DMS79 (cell line): Measurements from ENCODE around the gene PPP3CB.

Source experiments
- DNase-seq: peaks from one replicate; lab custom pipeline; 2025; lab: John Stamatoyannopoulos, UW

PPP3CB gene

DNA sequence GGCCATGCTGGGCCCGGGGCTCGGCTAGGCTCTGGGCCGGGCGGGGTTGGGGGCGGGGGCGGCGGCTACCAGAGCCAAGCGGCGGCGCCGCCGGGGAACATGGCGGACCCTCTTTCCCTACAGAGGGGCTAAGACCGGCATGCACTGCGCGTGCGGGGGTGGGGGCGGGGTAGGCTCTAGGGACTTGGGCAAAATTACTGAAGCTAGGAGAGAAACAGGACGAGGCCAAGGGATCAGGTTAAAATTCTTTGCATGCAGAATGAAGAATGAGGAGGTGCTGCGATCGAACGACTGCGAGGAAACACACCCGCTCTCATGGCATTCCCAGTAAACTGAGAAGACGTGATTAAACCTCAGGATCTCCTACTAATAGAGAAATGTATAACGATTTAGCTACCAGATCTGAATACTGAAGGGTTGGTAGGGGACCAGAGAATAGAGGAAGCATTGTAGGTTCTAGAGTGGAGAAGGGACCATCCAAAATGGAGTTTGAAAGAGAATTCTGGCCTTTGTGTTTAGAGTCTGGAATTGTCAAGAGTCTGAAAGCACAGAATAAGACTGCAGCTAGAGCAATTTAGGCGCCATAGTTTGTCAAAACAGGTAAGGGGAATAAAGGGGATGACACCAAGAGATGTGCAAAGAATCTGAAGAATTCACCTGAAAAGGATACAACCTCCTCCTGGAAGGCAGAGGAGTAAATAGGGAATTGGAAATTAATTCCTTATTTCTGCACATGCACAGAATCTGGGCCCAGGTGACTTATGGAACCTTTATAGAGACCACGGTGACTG is at the start of gene PPP3CB:
PPP3CB (minus strand) TSS at position 141 of the 791 bp plus-strand sequence; CDS start at position 6, 135 bp downstream.
- DNase-seq = peak; percentile 79

DNA sequence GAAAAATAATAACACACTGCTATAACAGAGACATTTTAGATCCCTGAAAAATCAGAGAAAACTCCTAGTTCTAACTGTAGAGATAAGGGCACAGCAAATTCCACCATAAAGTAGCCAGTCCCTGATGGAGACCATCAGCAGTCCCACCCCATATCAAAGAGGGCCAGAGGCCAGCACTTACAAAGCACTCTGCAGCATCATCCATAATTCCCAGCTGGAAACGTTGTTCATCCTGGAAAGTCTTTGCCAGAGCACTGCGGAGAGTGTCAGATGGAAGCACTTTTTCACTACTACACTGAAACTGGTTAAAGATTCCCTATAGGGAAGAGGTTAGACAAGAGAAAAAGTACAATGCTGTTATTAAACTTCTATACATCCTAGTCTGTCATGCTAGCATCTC is 49.5 kb upstream of the PPP3CB start:
- no peak for DNase-seq

DNA sequence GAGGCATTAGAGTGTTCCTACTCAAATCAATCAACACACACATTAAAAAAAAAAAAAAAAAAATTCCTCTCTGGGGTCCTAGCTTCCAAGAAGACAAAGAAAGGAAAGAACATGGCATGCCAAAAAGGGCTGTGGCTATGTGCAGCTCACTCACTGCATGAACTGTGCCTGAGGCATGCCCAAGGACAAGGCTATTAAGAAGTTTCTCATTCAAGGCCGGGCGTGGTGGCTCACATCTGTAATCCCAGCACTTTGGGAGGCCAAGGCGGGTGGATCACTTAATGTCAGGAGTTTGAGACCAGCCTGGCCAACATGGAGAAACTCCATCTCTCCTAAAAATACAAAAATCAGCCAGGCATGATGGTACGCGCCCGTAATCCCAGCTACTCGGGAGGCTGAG is 41.9 kb upstream of the PPP3CB start:
- no peak for DNase-seq

DNA sequence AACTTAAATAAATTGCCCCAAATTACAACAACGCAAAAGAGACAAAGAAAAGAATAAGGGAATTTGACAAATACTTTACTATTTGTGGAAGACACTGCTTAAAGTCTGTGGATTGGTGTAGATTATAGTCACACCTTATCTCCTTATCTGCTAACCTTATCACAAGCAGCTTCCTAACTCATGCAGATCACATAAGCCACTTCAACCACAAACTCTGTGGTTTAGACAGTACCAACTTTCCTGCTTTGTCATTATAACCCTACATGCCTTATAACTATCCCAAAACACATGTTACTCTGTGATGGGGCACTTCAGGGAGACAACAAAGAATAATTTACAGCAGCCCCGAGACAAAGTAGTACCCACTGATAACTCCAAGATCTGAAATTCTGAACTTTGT is 41.5 kb upstream of the PPP3CB start:
- no peak for DNase-seq

DNA sequence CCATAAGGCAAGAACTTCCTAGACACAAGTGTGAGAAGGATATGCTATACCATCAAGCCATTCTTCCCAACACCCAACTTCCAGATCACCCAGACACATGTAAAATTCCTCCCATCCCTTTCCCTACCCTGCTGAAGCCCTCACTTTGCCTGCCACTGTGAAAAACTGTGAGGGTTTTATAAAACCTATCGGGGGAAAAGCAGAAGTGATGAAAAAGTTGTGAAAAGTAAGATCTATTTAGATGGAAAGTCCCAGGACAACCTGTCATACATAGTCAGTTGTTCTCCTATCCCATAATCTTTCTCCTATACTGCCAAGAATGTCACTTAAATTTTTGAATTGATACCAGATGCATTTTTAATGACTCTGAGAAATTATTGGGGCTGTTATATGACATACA is 39.0 kb upstream of the PPP3CB start:
- no peak for DNase-seq

DNA sequence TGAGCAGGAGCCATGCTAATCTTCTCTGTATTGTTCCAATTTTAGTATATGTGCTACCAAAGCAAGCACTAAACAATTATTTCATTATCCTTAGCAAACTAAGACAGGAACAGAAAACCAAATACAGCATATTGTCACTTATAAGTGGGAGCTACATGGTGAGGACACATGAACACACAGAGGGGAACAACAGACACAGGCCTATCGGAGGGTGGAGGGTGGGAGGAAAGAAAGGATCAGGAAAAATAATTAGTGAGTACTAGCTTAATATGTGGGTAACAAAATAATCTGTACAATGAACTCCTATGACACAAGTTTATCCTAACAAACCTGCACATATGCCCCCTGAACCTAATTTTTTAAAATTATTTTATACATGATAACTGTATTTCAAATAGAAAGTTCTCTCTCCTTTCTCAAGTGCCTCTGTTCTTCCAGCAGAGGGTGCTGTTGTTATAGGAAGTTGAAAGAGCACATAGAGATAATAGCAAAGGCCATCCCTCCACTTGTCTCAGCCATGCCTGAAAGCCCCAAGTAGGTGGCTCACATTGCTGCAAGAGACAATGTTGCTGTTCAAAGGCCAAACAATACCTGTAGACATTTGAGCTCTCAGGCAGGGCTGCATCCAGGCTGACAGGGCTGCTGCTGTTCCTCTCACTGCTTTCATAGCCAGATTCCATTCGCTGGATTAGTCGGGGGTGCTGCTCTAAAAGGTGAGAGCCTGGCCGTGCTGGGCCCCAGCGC is 33.4 kb upstream of the PPP3CB start:
- DNase-seq = peak; percentile 34

DNA sequence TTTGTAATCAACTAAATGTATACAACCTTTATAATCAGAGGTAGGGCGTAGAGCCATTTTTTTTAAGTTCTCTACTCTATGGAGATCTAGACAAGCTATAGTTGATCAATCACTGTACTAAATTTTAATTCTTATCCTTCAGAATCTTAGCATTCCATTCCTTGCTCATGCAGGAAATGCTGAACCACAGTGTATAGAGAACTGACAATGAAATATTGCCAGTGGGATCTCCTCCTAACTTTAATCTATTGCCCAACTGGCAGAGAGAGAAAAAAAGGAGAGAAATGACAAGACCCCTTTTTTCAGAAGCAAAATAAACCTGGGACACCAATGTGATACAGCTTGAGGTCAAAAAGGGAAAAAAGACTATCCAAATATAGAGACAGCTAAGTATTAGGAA is 26.4 kb upstream of the PPP3CB start:
- DNase-seq = no peak

GRCh38 chr10:73519336-73519735 is 23.5 kb upstream of the PPP3CB start:
- no peak for DNase-seq

DNA sequence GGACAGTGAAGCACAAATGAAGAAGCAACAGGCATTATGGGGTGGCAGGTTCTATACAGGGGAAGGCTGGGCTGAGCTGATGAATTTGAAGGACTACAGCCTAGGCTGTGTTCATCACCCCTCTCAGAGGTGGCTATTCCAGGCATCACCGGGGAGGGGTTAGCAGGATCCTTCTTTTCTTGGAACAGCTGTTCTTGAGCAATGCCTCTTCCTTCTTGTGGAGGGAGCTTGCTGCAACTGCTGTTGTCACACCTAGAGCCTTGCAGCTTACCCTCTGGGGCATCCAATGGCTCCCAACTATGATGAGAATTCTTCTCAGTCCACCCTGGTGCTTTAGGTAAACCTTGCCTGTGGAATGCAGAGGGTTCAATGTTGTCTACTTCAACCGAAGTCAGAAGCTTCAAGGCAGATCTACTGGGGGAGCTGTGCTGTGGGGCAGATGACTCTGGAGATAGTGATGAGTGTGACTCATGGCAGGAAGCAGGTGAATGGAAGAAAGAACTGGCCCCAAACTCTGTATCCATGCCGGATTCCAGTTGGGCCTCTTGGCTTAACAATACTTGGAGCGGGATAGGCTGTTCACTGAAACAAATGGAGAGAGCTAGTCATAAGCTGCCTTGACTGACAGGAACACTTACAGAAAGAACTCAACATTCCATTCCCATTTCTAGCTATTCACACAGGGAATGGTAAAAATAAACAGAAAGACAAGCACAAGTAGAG is 21.5 kb upstream of the PPP3CB start:
- no peak for DNase-seq

DNA sequence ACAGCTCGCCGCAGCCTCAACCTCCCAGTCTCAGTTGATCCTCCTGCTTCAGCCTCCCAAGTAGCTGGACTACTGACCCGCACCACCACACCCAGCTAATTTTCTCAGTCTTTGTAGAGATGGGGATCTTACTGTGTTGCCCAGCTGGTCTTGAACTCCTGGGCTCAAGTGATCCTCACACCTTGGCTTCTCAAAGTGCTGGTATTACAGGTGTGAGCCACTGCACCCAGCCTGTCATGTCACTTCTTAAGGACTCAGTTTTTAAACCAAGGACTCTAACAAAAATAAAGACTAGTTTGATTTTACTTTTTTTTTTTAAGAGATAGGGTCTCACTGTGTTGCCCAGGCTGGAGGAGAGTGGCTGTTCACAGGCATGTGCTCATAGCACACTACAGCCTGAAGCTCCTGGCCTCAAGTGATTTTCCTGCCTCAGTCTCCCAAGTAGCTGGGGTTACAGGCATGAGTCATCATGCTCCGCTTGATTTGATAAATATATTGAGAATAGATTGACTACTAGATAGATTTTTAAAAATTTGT is 16.5 kb upstream of the PPP3CB start:
- DNase-seq = no peak

GRCh38 chr10:73509695-73510094 is 13.9 kb upstream of the PPP3CB start:
- DNase-seq = no peak

DNA sequence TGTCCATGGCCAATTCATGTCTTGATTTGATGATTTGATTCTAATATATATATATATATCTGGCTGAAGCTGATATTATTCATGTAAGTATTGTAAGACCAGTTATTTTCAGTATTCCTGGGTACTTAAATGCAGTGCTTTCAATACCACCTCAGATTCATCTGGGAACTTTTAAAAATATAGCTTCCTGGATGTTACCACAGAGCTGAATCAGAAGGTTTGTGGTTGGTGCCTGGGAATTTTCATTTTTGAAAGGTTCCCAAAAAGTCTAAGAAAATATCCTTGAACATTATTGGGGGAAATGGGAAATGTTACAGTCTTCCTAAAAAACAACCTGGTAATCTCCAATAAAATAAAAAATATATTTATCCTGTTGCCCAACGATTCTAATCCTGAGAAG is 10.7 kb upstream of the PPP3CB start:
- no peak for DNase-seq

DNA sequence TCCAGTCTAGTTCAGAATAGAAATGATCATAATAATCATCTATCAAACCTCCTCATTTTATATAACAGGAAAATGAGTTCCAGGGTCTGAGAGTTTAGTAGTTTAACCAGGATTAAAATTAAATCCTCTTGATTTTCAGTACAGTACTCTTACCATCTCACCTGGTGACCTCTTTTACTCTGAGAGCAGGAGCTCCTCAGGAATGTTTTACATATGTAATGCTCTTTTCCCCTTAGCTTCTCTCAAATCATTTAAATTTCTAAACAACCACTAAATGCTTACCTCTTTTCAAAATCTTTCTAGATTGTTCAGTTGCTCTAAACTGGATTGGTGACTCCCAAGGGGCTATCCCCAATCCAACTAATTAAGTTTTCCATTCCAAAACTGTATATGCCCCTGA is 10.2 kb upstream of the PPP3CB start:
- no peak for DNase-seq

DNA sequence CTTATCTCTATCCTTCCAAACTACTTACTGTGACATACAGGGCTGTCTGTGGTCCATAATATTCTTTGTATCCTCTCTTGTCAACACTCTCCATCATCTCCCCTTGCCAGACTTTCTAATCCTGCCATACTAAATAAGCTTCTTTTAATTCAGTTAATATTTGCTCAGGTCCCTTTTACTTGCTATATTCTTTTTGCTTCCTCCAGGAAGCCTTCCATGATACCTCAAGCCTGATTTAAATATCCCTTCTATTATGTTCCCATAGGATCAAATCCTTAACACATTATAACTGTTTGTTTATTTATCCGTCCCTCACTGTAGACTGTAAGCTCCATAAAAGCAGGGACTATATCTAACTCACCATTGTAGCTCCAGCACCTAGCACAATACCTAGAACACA is 7.2 kb upstream of the PPP3CB start:
- no peak for DNase-seq

DNA sequence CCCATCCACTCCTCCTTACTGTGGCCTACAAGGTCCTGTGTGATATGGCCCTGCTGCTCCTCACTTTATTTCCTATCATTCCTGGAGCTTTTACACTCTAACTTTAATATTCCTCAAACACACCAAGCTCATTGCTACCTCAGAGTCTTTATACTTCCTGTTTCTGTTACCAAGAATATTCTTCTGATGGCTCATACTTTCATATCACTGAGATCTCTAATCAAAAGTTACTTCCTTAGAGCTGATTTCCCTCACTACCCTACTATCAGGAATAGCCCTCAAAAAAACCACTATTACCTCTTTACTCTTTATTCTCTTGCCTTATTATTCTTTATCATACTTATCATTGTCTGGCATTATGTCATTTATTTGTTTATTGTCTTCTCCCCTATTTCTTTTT is 5.8 kb upstream of the PPP3CB start:
- no peak for DNase-seq

GRCh38 chr10:73497623-73498022 is 1.8 kb upstream of the PPP3CB start:
- DNase-seq = no peak

GRCh38 chr10:73495226-73495883 is 469 bp downstream of the PPP3CB start:
- DNase-seq = no peak

- DNase-seq = no peak
Measured at GRCh38 chr10:73494877-73495225, 973 bp downstream of the PPP3CB start.

DNA sequence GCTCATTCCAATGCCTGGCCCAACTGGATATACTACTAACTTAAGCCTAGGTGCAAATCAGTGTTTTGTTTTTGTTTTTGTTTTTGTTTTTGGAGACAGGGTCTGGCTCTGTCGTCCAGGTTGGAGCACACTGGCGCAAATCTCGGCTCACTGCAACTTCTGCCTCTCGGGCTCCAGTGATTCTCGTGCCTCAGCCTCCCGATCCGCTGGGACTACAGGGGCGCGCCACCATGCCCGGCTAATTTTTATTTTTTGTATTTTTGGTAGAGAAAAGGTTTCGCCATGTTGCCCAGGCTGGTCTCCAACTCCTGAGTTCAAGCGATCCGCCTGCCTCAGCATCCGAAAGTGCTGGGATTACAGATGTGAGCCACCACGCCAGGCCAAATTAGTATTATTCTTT is 1.6 kb downstream of the PPP3CB start:
- DNase-seq = no peak

DNA sequence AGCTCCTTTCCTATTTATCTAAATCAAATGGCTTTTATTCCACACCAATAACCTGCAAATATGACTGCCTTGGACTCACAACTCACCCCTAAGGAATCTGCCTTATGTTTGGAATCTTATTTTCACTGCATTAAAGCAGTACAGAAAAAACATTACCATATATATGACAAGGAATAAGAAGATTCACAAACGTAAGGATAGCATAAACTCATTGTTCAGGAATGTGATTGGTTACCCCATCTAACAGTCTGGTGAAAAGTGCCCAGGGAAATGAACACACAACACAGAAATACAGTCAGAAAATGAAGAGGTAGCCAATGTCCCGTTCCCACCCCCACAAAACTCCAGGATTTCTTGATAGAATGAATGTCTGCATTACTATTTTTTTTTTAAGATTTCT is 2.0 kb downstream of the PPP3CB start:
- no peak for DNase-seq

DNA sequence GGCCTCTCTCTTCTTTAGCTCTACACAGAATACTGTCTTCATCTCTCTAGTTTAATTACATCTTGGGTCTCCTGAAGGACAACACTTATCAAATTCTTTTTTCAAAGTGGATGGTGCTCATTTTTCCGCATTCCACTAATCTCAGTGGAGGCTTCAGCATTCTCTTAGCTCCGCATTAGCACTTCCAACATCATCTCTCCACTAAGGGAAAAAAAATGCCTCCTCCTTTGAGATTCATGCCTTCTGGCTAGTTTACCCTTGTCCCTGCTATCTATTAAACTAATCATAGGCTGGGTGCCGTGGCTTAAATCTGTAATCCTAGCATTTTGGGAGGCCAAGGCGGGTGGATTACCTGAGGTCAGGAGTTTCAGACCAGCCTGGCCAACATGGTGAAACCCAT is 9.2 kb downstream of the PPP3CB start:
- DNase-seq = no peak

DNA sequence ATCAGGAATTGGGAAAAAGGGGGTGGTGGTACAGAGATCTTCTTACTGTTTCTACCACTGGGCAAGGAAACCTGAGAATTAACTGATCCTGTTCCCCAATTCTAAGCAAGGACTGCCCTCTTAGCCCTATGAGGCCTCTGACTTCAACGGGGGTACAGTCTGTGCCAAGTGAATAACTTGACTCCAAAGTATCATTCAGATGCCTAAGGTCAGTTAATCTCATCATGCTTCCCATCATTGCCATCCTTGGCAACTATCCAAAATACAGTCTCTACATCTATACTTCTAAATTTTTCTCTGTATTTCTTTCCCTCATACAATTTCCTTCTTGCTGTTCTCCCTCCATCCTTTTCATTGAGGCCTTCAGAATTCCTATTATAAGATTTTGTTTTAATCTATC is 10.5 kb downstream of the PPP3CB start:
- DNase-seq = no peak
